Sigmoid colon (tissue), 4 donors: Measurements from ENCODE around the gene PCBP3.

ENCODE experiments used
- EP300 ChIP-seq, 4 donors: sonication (generic); formaldehyde crosslinking; IDR thresholded peaks; one replicate each; pipeline ENCODE4 v1.6.1; 2017; ENCODE audit warnings: antibody characterized with exemption in 4 of 4
- POLR2A ChIP-seq, 2 donors: fragments of 450-650 bp; IDR thresholded peaks; one replicate each; pipeline ENCODE4 v1.6.1; 2016; ENCODE audit warnings: antibody characterized with exemption in 2 of 2, mild to moderate bottlenecking in 2 of 2, moderate library complexity in 2 of 2
- POLR2AphosphoS5 ChIP-seq, 4 donors: sonication (generic); formaldehyde crosslinking; IDR thresholded peaks; one replicate each; pipeline ENCODE4 v1.6.1; 2017; ENCODE audit warnings: antibody characterized with exemption in 4 of 4
- TF ChIP-seq, protein P1 (sequence below), 4 experiments: fragments of 450-650 bp in 3 of 4; fragments of 200-600 bp in 1 of 4; IDR thresholded peaks; one replicate each; pipeline ENCODE4 v1.5.1; 2016 to 2019; ENCODE audit warnings: antibody characterized with exemption in 4 of 4, mild to moderate bottlenecking in 3 of 4, moderate library complexity in 2 of 4

- TF ChIP-seq, protein P1, sequence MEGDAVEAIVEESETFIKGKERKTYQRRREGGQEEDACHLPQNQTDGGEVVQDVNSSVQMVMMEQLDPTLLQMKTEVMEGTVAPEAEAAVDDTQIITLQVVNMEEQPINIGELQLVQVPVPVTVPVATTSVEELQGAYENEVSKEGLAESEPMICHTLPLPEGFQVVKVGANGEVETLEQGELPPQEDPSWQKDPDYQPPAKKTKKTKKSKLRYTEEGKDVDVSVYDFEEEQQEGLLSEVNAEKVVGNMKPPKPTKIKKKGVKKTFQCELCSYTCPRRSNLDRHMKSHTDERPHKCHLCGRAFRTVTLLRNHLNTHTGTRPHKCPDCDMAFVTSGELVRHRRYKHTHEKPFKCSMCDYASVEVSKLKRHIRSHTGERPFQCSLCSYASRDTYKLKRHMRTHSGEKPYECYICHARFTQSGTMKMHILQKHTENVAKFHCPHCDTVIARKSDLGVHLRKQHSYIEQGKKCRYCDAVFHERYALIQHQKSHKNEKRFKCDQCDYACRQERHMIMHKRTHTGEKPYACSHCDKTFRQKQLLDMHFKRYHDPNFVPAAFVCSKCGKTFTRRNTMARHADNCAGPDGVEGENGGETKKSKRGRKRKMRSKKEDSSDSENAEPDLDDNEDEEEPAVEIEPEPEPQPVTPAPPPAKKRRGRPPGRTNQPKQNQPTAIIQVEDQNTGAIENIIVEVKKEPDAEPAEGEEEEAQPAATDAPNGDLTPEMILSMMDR (IDR thresholded peaks at IDR 0.05): no peak
- TF ChIP-seq EP300 (IDR thresholded peaks at IDR 0.05): no peak
- TF ChIP-seq POLR2AphosphoS5 (IDR thresholded peaks at IDR 0.05): no peak
- TF ChIP-seq POLR2A (IDR thresholded peaks at IDR 0.05): no peak
Observed at GRCh38 chr21:45864436-45864835, 220.9 kb downstream of the PCBP3 start.
